HG02938 (cell line): ENCODE results near the gene CCNT2.
"Not testable (repeated sequence)": the region's sequence is repeated elsewhere in the genome, so short reads cannot be mapped to it uniquely, and the experiment has no call there.

Source experiments
- ATAC-seq: cut with Tn5 transposase; IDR thresholded peaks from one replicate; pipeline ENCODE4 v1.9.1; 2021; ENCODE audit warnings: mild to moderate bottlenecking, moderate library complexity; ENCODE audit not compliant: unreplicated experiment

CCNT2 gene

GRCh38 chr2:134973241-134974138 lies 54.9 kb downstream of the CCNT2 start:
- no peak for ATAC-seq

GRCh38 chr2:134975281-134976009 lies 56.8 kb downstream of the CCNT2 start:
- ATAC-seq, result no peak

GRCh38 chr2:134976074-134976702 lies 57.6 kb downstream of the CCNT2 start:
- ATAC-seq, result no peak

- ATAC-seq, result not testable (repeated sequence)
Measured at GRCh38 chr2:134977104-134977503, 58.5 kb downstream of the CCNT2 start.

- no peak for ATAC-seq
Measured at GRCh38 chr2:134979221-134979620, 60.6 kb downstream of the CCNT2 start.

GRCh38 chr2:134980639-134981038 lies 62.0 kb downstream of the CCNT2 start:
- no peak for ATAC-seq

GRCh38 chr2:134982603-134983002 lies 64.0 kb downstream of the CCNT2 start:
- ATAC-seq, result no peak

- ATAC-seq, result no peak
Measured at GRCh38 chr2:134985061-134985460, 66.4 kb downstream of the CCNT2 start.

- ATAC-seq, result no peak
Measured at GRCh38 chr2:134988994-134989605, 70.5 kb downstream of the CCNT2 start.

- no peak for ATAC-seq
Measured at GRCh38 chr2:134999521-134999920, 80.9 kb downstream of the CCNT2 start.

- ATAC-seq, result no peak
Measured at GRCh38 chr2:135002836-135003235, 84.2 kb downstream of the CCNT2 start.

- ATAC-seq, result no peak
Measured at GRCh38 chr2:135004005-135004746, 85.6 kb downstream of the CCNT2 start.

GRCh38 chr2:135005753-135006152 lies 87.1 kb downstream of the CCNT2 start:
- no peak for ATAC-seq
